ENCODE data around the gene IL5. TPM values are rescaled to one million over a fixed set of nuclear protein-coding genes. Genes with fewer than 3 reads are reported as not detected.

IL5 gene
- total and polyA plus RNA-seq, 2 donors (not counting 3 experiments of a cell fraction or from before 2014, with no cell fraction given) = not detected

DNA sequence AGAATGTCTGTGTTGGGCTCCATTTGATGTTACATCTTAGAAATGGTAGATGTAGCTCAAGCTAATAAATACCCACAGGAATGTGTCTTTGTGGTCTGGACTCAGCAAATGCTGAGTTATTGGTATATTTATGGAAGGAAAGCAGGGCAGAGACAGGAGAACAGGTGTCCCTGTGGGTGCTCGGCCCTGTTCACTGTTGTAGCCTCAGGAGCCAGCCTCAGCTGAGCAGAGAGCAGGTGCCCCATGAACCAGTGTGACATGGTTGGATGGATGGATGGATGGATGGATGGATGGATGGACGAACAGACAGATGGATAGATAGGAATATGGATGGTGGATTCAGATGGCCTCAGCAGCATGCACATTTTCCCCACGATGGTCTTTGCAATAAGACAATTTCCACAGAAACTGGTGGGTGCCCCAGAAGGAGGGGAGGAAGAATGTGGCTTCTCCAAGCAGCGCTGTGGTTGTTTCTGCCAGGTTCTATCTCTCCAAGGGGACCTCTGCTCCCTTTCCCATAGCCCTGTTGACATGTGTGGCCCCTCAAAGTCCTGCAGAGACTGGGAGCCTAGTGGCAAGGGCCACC is 44.5 kb downstream of the IL5 start:
- intact Hi-C loops (cut with micrococcal nuclease) = loop anchor here (5.0 to 10.0 kb wide), 3 partner anchors 204 to 436 kb away; partner anchors contain the start of genes IL3 and SLC22A4
- ChIA-PET POLR2A (interaction anchor here (1.0 to 1.1 kb wide), 3 partner anchors 73 to 112 kb away, joined by 3 to 4 read pairs (median 3); no protein-coding TSS in a partner anchor), CTCF (interaction anchor here (0.9 to 8.4 kb wide), 11 partner anchors 9 to 321 kb away, joined by 3 to 220 read pairs (median 7); partner anchors contain the start of gene IRF1)
- Histone ChIP-seq H3K4me3 (replicated peaks in 1 of 3; ENCODE audit: insufficient read depth in 1 of 3, low read depth in 1 of 3, low read length in 3 of 3) (no peak overlapping the region), H3K27ac (ENCODE audit: insufficient read depth, low read depth, low read length) (peak overlapping the region; percentile 82), H2AFZ (ENCODE audit: low read depth, low read length) (no peak overlapping the region), H3K79me2 (ENCODE audit: control insufficient read depth, insufficient read depth, low read length) (no peaks in the 10 kb centered on the region), H3K4me2 (ENCODE audit: insufficient read depth, low read length) (no peak overlapping the region), H3K4me1 (ENCODE audit: control insufficient read depth, extremely low read depth, insufficient read depth, low read length) (peaks cover 47% of the 10 kb centered on the region), H3K27me3 (ENCODE audit: control insufficient read depth in 2 of 2, insufficient read depth in 2 of 2, low read length in 2 of 2) (no peaks in the 10 kb centered on the region), H3K9me3 (replicated peaks; ENCODE audit: control insufficient read depth, insufficient read depth, low read length) (no peaks in the 10 kb centered on the region), H4K20me1 (replicated peaks; ENCODE audit: control insufficient read depth, extremely low read depth, insufficient read depth, low read length) (no peaks in the 10 kb centered on the region), H3K9me1 (replicated peaks; ENCODE audit: control insufficient read depth, extremely low read depth, insufficient read depth, low read length) (no peaks in the 10 kb centered on the region), H3K9ac (replicated peaks; ENCODE audit: extremely low read depth, insufficient read depth, low read length) (no peak overlapping the region), H3K36me3 (ENCODE audit: control insufficient read depth in 2 of 2, extremely low read depth in 1 of 2, insufficient read depth in 2 of 2, low read length in 2 of 2) (no peaks in the 10 kb centered on the region)
- no peak for TF ChIP-seq FOS (IDR thresholded peaks at IDR 0.05; ENCODE audit: borderline replicate concordance, insufficient read depth, low read length)
- TF ChIP-seq EZH2 (IDR thresholded peaks at IDR 0.05; ENCODE audit: borderline replicate concordance, low read depth, low read length, severe bottlenecking) = no peak
- no peak for TF ChIP-seq GATA2 (IDR thresholded peaks at IDR 0.05; ENCODE audit: insufficient read depth, insufficient read length, low read depth, low read length)
- TF ChIP-seq MYC (IDR thresholded peaks at IDR 0.05; ENCODE audit: low read depth, low read length) = no peak
- TF ChIP-seq POLR2A (IDR thresholded peaks at IDR 0.05; ENCODE audit: low read depth, low read length) = no peak
- TF ChIP-seq, protein P1, sequence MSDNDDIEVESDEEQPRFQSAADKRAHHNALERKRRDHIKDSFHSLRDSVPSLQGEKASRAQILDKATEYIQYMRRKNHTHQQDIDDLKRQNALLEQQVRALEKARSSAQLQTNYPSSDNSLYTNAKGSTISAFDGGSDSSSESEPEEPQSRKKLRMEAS (IDR thresholded peaks at IDR 0.05; ENCODE audit: insufficient read depth, insufficient read length) = no peak
- TF ChIP-seq JUN (IDR thresholded peaks at IDR 0.05; ENCODE audit: borderline replicate concordance, insufficient read depth, insufficient read length, low read depth) = no peak
- TF ChIP-seq, protein P2, sequence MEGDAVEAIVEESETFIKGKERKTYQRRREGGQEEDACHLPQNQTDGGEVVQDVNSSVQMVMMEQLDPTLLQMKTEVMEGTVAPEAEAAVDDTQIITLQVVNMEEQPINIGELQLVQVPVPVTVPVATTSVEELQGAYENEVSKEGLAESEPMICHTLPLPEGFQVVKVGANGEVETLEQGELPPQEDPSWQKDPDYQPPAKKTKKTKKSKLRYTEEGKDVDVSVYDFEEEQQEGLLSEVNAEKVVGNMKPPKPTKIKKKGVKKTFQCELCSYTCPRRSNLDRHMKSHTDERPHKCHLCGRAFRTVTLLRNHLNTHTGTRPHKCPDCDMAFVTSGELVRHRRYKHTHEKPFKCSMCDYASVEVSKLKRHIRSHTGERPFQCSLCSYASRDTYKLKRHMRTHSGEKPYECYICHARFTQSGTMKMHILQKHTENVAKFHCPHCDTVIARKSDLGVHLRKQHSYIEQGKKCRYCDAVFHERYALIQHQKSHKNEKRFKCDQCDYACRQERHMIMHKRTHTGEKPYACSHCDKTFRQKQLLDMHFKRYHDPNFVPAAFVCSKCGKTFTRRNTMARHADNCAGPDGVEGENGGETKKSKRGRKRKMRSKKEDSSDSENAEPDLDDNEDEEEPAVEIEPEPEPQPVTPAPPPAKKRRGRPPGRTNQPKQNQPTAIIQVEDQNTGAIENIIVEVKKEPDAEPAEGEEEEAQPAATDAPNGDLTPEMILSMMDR (IDR thresholded peaks at IDR 0.05; ENCODE audit: extremely low read depth in 1 of 2, insufficient read depth in 1 of 2, low read depth in 1 of 2, low read length in 2 of 2) = no peak
- TF ChIP-seq POLR2AphosphoS5 (IDR thresholded peaks at IDR 0.05; ENCODE audit: insufficient read depth, low read depth, low read length) = no peak
- no peak for DNase-seq (ENCODE audit: low read depth, low spot score)
- FAIRE-seq = no peak
- dilution Hi-C loops (cut with MboI; ENCODE audit: extremely low pct_ligation_motif_present, low sequenced_read_pairs) = no loop called here
- BruUV-seq (replicated peaks) = no TSS peak

Measured in endothelial cell of umbilical vein (primary cell).